Measurements from ENCODE around the gene IGF2R. TPM values are rescaled to one million over a fixed set of nuclear protein-coding genes. Genes with fewer than 3 reads are reported as not detected.
A peak's percentile ranks its signal among the peaks of the same experiment; 100 is the strongest.

IGF2R gene
- polyA plus RNA-seq, 3 donors from 2014 or later: 17.2 to 54.9 (median 21.4) TPM

GRCh38 chr6:159973406-159973805 lies 4.5 kb downstream of the IGF2R start:
- Mint-ChIP-seq H3K4me3 (peak overlapping the region; percentile 28 to 98 (median 66)), H3K27ac (peak overlapping the region; percentile 68 to 98 (median 84)), H3K36me3 (peaks cover 0 to 4% (median 0%) of the 10 kb centered on the region in 3 donors)

DNA sequence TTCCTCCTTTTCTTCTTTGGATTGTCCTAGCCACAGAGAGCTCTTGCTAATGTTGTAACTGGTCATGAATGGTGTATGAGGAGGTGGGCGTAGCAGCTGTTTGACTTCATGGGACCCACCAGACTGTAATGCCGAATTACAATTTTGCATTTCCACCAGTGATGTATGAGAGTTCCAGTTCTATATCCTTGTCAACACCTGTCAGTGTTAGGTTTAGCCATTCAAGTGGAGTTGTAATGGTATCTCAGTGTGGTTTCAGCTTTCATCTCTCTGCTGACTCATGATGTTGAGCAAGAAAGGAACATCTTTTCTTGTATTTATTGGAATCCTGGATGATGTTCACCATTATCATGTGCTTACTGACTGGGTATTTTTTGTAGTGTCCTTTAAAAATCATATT lies 5.1 kb downstream of the IGF2R start:
- DNase-seq: no peak
- peaks cover 0 to 4% (median 0%) of the 10 kb centered on the region in 3 donors for H3K36me3 Mint-ChIP-seq
- peak overlapping the region; percentile 2 to 98 (median 46) for H3K4me3 Mint-ChIP-seq
- peak overlapping the region; percentile 68 to 98 (median 84) for H3K27ac Mint-ChIP-seq
- peaks cover 7 to 19% (median 10%) of the 10 kb centered on the region in 3 donors for H3K27me3 Mint-ChIP-seq (ENCODE audit: low read depth in 3 of 3)
- H3K4me1 Mint-ChIP-seq: peaks cover 87 to 92% of the 10 kb centered on the region in 2 donors
- no peaks in the 10 kb centered on the region for H3K9me3 Mint-ChIP-seq

More at GRCh38 chr6:159973406-159973805, 4.5 kb downstream of the IGF2R start:
- H3K9me3 Mint-ChIP-seq: no peaks in the 10 kb centered on the region
- H3K27me3 Mint-ChIP-seq (ENCODE audit: low read depth in 3 of 3): peaks cover 7 to 19% (median 8%) of the 10 kb centered on the region in 3 donors
- H3K4me1 Mint-ChIP-seq: peaks cover 84 to 89% of the 10 kb centered on the region in 2 donors
- no peak for DNase-seq

GRCh38 chr6:159974932-159975331 lies 6.0 kb downstream of the IGF2R start:
- H3K27me3 Mint-ChIP-seq (ENCODE audit: low read depth in 3 of 3): peaks cover 8 to 14% (median 9%) of the 10 kb centered on the region in 3 donors
- peak overlapping the region; percentile 5 to 98 (median 20) for H3K4me3 Mint-ChIP-seq
- peaks cover 2 to 4% (median 3%) of the 10 kb centered on the region in 3 donors for H3K36me3 Mint-ChIP-seq
- H3K9me3 Mint-ChIP-seq: no peaks in the 10 kb centered on the region
- no peak for DNase-seq
- peaks cover 96 to 100% of the 10 kb centered on the region in 2 donors for H3K4me1 Mint-ChIP-seq
- H3K27ac Mint-ChIP-seq: peak overlapping the region; percentile 68 to 98 (median 84)

GRCh38 chr6:159976686-159977254 lies 7.9 kb downstream of the IGF2R start:
- Mint-ChIP-seq H3K4me1 (peaks cover 96 to 100% of the 10 kb centered on the region in 2 donors), H3K4me3 (peak overlapping the region; percentile 81 to 90 (median 85)), H3K27ac (peak overlapping the region; percentile 95 to 100 (median 98)), H3K36me3 (peaks cover 0 to 4% (median 3%) of the 10 kb centered on the region in 3 donors), H3K27me3 (ENCODE audit: low read depth in 3 of 3) (peaks cover 5 to 13% (median 8%) of the 10 kb centered on the region in 3 donors), H3K9me3 (no peaks in the 10 kb centered on the region)
- DNase-seq: peak in 2 of 3 donors; percentile 33 to 46

DNA sequence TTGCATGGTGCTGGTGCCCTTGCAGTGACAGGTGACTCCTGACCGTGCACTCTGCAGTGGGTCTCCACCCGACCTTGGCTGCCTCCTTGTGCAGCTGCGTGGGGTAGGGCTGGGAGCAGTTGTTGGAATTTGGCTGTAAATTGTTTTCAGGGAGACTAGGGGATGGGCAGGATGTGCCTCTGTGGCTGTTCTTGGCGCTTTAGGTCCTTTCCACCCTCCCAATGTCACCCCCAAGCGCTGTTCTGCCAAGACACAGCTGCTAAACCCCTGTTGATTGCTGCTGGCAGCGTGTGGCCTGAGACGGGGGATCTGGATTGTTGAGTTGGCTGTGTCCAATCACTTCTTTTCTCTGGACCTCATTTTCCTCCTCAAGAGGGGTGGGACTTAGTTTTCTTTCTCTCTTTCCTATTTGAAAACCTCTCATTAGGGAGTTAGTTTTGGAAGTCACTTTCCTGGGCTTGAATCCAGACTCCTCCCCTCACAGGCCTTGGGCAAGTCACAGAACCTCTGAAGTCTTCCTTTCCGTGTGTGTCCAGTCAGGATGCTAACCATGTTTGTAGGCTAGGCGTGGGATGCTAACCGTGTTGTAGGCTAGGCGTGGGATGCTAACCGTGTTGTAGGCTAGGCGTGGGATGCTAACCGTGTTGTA lies 8.5 kb downstream of the IGF2R start:
- Mint-ChIP-seq H3K27ac (peak overlapping the region; percentile 95 to 100 (median 98)), H3K4me3 (peak overlapping the region; percentile 81 to 90 (median 85)), H3K36me3 (peaks cover 0 to 4% (median 3%) of the 10 kb centered on the region in 3 donors), H3K27me3 (ENCODE audit: low read depth in 3 of 3) (peaks cover 5 to 13% (median 8%) of the 10 kb centered on the region in 3 donors), H3K4me1 (peaks cover 96 to 100% of the 10 kb centered on the region in 2 donors), H3K9me3 (no peaks in the 10 kb centered on the region)
- DNase-seq: peak in 1 of 3 donors; percentile 28

DNA sequence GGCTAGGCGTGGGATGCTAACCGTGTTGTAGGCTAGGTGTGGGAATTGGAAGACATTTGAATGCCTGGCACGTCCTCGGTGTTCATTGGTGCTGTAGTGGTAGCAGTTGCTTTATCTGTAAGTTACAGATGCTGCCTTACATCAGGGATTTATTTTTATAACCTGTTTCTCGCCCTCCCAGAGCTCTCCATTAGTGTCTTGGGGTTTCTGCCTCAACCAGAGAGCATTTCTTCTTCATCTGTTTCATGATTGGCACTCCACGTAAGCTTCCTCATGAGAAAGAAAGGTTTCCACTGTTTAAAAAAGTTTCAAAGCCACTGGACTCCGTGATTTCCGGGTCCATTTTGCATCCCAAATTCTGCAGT lies 9.0 kb downstream of the IGF2R start:
- peak overlapping the region; percentile 81 to 90 (median 85) for H3K4me3 Mint-ChIP-seq
- H3K4me1 Mint-ChIP-seq: peaks cover 96 to 100% of the 10 kb centered on the region in 2 donors
- no peak for DNase-seq
- peaks cover 5 to 12% (median 8%) of the 10 kb centered on the region in 3 donors for H3K27me3 Mint-ChIP-seq (ENCODE audit: low read depth in 3 of 3)
- H3K36me3 Mint-ChIP-seq: peaks cover 0 to 4% (median 3%) of the 10 kb centered on the region in 3 donors
- peak overlapping the region; percentile 95 to 100 (median 98) for H3K27ac Mint-ChIP-seq
- H3K9me3 Mint-ChIP-seq: no peaks in the 10 kb centered on the region

DNA sequence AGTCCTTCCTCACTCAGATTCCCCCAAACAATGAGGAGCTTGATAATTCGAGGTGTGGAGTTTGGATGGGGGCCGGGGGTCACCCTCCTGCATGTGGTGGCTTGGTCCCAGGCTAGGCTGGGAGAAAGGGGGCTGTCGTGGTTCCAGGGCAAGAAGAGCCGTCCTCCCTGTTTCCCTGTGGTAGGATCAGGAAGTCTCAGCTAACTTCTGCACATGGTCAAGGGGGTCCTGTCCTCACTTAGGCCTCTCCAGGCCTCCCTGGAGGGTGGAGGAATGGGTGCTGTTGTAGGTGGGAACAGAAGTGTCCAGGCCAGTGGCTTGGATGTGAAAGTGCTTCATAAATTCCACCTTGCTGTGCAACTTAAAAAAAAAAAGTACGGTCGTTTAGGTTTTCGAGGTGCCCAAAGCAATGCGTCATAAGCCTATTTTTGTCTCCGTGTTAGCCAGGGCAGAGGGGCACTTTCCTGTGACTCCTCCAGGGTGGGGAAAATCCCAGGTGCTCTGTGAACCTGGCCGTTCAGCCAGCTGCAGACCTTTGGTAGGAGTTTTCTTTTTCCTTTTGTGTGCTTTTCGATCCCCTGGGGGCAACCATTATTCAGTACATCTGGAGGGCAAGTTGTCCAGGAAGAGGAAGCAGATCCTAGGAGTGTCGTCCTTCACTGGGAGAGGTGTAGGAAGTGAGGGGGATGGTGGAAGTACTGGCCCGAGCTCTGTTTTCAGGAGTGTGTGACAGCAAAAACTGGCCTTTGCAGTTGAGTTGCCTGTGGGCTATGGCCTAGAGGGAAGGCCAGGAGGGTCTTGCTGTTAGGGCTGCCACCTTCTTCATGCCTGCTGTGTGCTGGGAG lies 9.6 kb downstream of the IGF2R start:
- Mint-ChIP-seq H3K9me3 (no peaks in the 10 kb centered on the region), H3K4me3 (peak overlapping the region; percentile 81 to 90 (median 85))
- peak; percentile 57 to 69 (median 60) for DNase-seq

GRCh38 chr6:159979136-159979874 lies 10.4 kb downstream of the IGF2R start:
- no peaks in the 10 kb centered on the region for H3K9me3 Mint-ChIP-seq
- H3K36me3 Mint-ChIP-seq: peaks cover 0 to 4% (median 3%) of the 10 kb centered on the region in 3 donors
- peak overlapping the region; percentile 81 to 90 (median 85) for H3K4me3 Mint-ChIP-seq
- peaks cover 96 to 100% of the 10 kb centered on the region in 2 donors for H3K4me1 Mint-ChIP-seq
- H3K27ac Mint-ChIP-seq: peak overlapping the region; percentile 95 to 100 (median 98)
- peaks cover 5 to 11% (median 8%) of the 10 kb centered on the region in 3 donors for H3K27me3 Mint-ChIP-seq (ENCODE audit: low read depth in 3 of 3)
- DNase-seq: peak; percentile 76 to 79 (median 79)

More for the DNA sequence above, 9.6 kb downstream of the IGF2R start:
- H3K4me1 Mint-ChIP-seq: peaks cover 96 to 100% of the 10 kb centered on the region in 2 donors
- H3K27me3 Mint-ChIP-seq (ENCODE audit: low read depth in 3 of 3): peaks cover 5 to 11% (median 8%) of the 10 kb centered on the region in 3 donors
- peak overlapping the region; percentile 95 to 100 (median 98) for H3K27ac Mint-ChIP-seq
- H3K36me3 Mint-ChIP-seq: peaks cover 0 to 4% (median 3%) of the 10 kb centered on the region in 3 donors

GRCh38 chr6:159980474-159980873 lies 11.6 kb downstream of the IGF2R start:
- H3K4me3 Mint-ChIP-seq: peak overlapping the region; percentile 81 to 94 (median 85)

GRCh38 chr6:159981071-159981402 lies 12.2 kb downstream of the IGF2R start:
- no peak for DNase-seq

More at GRCh38 chr6:159980474-159980873, 11.6 kb downstream of the IGF2R start:
- H3K27ac Mint-ChIP-seq: peak overlapping the region; percentile 97 to 100 (median 98)
- H3K4me1 Mint-ChIP-seq: peaks cover 96 to 100% of the 10 kb centered on the region in 2 donors
- peaks cover 0 to 4% (median 3%) of the 10 kb centered on the region in 3 donors for H3K36me3 Mint-ChIP-seq
- DNase-seq: no peak
- H3K9me3 Mint-ChIP-seq: no peaks in the 10 kb centered on the region
- H3K27me3 Mint-ChIP-seq (ENCODE audit: low read depth in 3 of 3): peaks cover 5 to 10% (median 8%) of the 10 kb centered on the region in 3 donors

GRCh38 chr6:159981403-159982245 lies 12.7 kb downstream of the IGF2R start:
- H3K36me3 Mint-ChIP-seq: peaks cover 0 to 4% (median 3%) of the 10 kb centered on the region in 3 donors
- H3K27me3 Mint-ChIP-seq (ENCODE audit: low read depth in 3 of 3): peaks cover 5 to 8% (median 6%) of the 10 kb centered on the region in 3 donors
- no peaks in the 10 kb centered on the region for H3K9me3 Mint-ChIP-seq
- H3K27ac Mint-ChIP-seq: peak overlapping the region; percentile 97 to 100 (median 98)
- peak overlapping the region; percentile 81 to 94 (median 85) for H3K4me3 Mint-ChIP-seq
- H3K4me1 Mint-ChIP-seq: peaks cover 99 to 100% of the 10 kb centered on the region in 2 donors
- peak; percentile 65 to 69 (median 69) for DNase-seq

More at GRCh38 chr6:159981071-159981402, 12.2 kb downstream of the IGF2R start:
- H3K4me1 Mint-ChIP-seq: peaks cover 98 to 100% of the 10 kb centered on the region in 2 donors
- peaks cover 5 to 10% (median 8%) of the 10 kb centered on the region in 3 donors for H3K27me3 Mint-ChIP-seq (ENCODE audit: low read depth in 3 of 3)
- H3K36me3 Mint-ChIP-seq: peaks cover 0 to 4% (median 3%) of the 10 kb centered on the region in 3 donors
- no peaks in the 10 kb centered on the region for H3K9me3 Mint-ChIP-seq
- peak overlapping the region; percentile 97 to 100 (median 98) for H3K27ac Mint-ChIP-seq
- peak overlapping the region; percentile 81 to 94 (median 85) for H3K4me3 Mint-ChIP-seq

All from immature natural killer cell (primary cell).